Measurements from ENCODE around the gene APBB1.

APBB1 gene

DNA sequence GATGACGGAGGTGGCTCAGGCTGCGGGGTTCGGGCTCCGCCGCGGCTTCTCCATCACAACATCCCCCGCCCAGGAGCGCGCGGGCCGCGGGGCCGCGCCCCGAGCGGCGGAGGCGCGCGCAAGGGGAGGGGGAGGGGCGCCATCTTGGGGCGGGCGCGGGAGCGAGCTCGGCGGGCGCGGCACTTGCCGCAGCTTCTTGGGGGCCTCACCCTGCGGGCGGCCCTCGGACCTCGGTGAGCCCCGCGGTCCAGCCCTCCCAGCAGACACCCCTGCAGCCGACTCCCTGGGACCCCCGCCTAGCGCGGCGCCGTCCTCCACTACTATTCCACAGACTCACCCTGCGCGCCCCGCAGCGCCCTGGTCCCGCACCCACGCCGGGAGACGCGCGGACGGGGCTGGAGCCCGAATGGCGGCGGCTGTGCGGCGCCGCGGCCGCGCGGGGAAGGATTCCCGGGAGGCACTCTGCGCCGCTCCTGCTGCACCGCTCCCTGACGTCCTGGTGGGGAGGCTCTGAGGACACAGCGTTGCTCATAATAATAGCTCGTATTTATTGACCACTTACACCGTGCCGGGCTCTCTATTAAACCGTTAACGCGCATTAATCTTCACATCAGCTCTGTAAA lies at the start of gene APBB1:
Gene APBB1 (minus strand): TSS at position 86 of the 623 bp plus-strand sequence. CDS start 7,747 bp downstream, outside the sequence.
- no peak for FAIRE-seq

DNA sequence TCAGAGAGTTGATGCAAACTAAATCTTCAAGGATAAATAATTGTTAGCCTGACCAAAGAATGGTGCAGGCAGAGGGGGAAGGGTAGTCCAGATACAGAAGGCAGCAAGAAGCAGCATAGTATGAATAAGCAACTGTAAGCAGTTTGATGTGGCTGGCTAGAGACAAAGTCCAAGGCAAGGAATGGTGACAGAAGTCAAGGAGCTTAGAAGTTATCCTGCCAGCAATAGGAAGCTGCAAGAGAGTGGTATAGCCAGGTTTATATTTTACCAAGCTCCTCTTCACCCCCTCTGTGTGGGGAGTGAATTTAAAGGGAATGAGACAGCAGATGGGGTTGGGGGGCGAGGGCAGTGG lies 40.2 kb upstream of the APBB1 start:
- FAIRE-seq: no peak

DNA sequence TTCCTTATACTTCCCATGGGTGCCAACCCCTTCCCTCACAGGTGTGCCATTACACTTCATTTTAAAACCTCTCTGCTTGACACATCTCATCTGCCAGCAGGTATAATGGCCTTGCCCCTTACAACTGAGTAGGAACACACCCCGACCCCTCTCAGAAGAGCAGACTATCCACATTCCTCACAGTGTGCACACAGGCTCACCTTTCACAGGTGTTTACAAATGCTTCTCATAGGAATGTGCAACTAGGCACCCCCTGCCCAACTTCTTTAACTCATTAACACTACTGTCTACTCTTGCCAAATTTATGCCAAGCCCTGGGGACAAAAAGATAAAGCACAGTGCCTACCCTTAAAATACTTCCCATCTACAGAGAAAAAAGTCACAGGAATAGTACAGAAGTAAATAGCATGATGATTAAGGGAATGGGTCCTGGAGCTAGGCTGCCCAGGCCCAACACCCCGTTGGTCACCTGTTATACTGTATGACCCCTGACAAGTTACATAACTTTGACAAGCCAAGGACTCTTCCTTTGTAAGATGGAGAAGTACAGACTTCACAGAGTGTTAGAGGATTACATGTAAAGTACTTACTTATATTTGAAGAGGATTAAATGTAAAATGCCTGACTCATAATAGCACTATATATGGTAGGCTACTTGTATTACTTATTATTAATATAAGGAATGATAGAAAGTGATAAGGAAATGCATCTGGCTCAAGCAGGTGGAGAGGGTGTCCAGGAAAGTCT lies 39.6 kb upstream of the APBB1 start:
- FAIRE-seq: no peak

DNA sequence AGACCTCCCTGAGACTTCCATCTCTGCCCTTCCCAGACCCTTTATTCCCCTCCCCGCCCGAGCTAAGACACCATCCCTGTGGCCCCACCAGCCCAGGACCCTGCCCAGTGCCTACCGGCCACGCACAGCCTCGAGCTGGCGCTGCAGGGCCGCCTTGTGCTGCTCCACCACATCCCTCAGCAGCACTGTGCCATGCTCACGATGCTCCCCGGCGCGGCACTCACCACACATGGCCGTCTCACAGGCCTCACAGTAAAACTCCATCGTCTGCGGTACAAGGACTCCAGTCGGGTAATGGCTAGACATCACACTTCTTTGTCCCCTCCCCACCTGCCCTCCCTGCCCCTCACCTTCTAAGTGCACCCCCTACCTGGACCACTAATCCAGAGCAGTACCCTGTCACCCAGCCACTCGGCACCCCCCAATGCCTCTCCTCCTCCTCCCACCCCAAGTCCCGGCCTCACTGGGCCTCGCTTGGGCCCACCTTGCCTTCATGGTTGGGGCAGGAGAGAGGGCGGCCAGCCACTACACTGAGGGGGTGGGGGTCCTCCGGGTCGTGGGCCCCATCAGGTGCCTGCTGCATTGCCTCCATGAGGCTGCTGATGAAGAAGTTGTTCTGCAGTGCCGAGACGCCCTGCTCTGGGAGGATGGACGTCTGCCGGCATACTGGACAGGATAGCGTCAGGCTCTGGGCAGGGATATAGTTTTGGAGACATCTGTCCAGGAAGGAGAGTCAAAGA lies 38.9 kb upstream of the APBB1 start:
- no peak for FAIRE-seq

DNA sequence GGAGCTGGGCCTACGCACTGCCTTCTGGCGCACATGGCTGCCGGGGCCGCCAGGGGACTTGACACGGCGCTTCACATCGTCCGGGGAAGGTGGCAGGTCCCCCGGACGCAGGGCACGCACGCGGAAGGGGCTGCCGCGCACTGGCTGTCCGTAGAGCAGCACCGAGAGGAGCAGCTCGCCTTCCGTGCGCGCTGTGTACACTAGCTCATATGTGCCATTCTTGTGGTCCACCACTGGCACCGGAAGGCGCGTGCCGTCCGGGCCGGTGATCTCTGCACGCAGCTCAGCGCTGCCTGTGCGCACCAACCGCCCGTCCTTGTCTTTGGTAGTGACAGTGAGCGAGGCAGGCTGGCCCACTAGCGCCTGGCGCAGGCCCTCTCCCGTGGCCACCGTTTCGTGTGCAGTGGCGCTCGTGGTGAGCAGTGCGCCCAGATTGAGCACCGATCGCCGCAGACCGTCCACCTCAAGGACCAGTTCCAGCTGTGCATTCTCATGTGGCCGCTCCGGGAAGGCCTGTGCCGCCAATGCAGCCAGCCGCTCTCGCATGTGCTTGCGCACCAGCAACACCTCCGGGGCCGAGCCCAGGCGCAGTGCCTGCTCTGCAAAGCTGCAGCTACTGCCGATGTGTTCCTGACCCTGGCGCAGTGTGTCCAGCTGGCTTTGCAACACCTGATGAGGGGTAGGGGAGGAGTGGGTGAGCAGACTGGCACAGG lies 37.6 kb upstream of the APBB1 start:
- FAIRE-seq: no peak

DNA sequence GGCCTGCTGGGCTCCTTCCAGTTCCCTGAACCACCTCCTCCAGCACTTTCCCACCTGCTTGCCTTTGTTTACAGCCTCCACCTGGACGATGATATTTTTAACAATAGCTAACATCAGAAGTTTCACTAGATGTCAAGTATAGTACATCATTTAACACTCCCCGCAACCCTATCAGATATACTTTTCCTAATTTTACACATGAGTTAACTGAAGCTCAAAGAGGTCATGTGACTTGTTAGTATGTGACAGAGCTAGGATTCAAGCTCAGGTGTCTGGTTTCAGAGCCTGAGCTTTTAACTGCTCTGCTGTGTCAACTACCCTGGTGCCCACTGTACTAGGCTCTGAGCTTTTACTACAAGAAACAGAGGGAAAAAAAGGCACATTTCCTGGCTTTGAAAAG lies 36.2 kb upstream of the APBB1 start:
- FAIRE-seq: no peak

DNA sequence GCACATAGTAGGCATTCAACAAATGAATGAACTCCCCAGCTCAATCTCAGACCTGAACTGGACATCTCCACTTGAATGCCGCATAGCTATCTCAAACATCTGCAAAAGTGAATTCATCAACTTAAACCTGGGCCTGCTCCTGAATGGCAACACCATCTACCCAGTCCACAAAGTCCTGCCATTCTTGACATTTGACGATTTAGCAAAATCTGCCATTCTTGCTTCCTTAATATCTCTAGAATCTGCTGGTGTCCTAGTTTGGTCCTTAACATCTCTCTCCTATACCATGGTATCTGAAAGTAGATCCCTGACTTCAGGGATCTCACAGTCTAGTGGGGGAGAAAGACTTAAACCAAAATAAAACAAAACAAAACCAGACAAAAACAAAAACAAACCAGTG lies 34.3 kb upstream of the APBB1 start:
- FAIRE-seq: no peak

DNA sequence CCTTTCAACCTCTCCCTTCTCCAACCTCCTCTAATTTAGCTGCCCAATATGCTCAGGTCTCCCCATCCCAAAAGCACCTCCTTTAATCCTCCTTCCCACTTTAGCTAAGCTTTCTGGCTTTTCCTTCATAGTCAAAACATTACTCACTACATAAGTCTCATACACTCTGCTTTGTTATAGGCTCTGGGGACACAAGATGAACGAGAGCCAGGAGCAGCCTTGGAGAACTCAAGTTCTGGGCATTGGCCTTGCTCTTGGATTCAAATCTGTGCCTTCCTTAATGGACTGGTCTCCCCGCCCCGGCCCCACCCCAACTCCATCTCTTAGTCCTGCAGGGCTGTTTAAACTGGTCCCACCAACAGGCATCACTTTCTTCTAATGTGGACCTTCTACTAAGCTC lies 33.3 kb upstream of the APBB1 start:
- no peak for FAIRE-seq

DNA sequence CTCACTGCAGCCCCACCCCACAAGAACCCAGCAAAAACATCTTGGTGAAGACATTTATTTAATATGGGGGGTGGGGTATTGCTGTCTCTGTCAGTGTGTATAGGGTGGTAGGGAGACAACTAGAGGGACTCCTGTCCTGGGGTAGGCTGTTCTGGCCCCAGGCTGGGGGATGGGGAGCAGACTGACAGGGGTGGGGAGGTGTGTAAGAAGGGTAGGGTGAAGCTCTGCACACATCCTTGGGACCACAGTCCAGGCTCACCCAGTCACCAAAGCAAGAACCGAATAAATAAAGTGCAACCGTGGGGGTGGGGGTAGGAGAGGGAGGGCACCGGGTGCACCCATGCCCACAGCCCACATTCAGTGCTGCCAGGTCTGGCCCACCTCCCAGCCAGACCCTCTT lies 29.7 kb upstream of the APBB1 start:
- FAIRE-seq: no peak

DNA sequence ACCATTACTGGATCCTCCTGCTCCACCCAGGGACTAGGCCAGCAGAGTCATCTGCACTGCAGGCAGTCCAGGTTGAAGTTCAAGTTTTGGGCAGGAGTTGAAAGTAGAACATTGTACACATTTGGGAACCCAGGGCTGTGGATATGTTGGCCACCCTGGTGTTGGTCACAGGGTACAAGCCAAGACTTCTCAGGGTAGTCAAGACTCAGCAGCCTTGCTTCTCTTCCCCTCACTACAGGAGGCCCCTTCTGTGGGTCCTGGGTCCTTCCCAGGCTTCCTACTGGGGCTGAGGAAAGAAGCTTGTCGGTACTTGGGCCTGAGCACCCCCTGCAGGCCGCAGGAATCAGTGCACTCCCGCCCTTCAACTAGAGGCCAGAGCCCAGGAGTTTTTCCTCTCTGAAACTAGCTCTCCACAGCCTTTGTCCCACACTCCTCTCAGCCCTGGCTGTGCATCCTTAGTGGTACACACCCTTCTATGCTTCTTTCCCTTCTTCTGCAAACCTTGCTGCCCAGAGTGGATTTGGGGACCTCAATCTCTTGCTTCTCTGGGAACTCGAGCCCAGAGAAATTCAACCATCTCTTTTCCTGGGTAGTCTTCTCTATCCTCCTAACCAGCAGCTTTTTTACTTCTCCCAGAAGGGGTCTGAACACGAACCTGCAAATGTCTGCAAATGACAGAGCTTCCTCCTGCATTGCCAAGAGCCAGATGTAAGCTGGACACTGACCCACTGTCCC lies 24.5 kb upstream of the APBB1 start:
- FAIRE-seq: no peak

DNA sequence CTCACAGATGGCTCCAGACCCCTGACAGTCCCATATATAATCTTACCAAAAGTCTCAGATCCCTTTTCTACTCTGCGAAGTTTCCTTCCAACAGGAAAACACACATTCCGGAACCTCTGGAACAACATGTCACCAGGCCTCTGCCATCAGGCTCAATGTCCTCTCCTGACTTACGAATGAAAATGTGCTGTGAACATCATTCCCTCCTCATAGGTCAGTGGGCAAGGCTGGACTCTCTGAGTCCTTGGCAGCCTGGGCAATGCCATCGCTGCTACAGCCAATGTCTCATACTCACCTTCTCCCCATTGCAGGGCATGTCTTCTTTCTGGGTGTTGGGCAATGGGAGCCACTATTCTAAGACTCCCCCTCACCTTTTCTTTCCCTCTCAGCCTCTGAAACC lies 23.5 kb upstream of the APBB1 start:
- FAIRE-seq: no peak

DNA sequence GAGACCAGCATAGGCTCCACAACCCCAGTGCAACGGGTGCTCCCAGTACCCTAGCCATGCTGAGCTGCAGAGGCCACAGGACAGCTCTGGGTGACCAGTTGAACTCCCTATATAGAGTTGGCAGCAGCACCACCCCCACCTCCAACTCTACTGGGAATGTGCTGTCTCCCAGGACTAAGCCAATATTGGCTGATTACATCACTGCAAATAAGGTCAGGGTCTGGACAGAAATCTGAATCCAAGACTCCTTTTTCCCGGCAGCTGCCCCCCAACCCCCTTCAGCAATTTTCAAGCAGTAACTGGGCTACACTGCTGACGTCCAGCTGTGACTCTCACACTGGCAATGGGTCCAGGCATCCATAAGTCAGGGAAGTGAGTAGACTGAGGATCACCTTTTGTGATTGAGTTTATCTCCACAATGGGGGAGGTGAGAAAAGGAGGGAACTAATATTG lies 22.0 kb upstream of the APBB1 start, which contains the start of gene HPX:
Gene HPX (minus strand): TSS at position 82 of the 453 bp plus-strand sequence. CDS start 24 bp downstream, at position 58.
- no peak for FAIRE-seq

DNA sequence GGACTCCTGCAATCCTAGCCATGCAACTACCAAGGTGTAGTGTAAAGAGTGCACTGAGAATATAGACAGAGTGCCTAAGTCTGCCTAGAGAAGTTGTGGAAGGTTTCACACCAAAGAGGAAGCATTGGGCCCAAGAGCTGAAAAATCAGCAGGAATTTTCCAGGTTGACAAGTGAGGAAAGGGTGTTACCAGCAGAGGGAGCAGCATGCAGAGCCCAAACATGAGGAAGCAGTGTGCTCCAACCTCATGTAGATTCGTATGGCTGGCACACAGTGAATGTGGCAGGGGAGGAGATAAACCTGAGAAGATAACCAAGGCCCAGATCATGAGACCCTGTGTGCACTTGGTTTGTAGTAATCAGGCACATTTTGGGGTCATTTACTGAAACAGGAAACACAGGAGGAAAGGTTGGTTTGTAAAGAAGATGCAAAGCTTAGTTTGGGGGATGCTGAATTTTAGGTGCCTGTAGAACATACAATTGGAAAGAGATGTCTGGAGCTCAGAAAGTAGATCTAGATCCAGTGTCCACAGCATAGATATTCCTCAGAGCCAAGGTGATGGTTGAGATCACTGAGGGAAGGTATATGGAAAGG lies 20.2 kb upstream of the APBB1 start:
- FAIRE-seq: no peak

DNA sequence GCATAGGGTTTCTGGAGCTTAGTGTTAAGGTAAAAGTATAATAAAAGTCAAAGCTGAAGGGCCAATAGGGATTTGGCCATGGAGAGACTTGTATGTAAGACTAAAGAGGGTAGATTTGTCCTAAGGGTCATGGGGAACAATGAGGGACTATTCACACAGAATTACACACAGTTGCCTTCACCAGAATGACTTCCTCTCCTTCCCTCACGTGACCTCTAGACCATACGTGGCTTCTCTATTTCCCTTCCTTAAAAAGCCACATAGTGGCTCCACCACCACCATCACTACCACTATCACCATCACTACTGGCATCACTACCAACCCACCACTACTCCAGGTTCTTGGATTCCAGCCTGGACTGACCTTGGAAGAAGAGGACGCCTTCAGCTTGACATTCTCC lies 19.1 kb upstream of the APBB1 start:
- no peak for FAIRE-seq

DNA sequence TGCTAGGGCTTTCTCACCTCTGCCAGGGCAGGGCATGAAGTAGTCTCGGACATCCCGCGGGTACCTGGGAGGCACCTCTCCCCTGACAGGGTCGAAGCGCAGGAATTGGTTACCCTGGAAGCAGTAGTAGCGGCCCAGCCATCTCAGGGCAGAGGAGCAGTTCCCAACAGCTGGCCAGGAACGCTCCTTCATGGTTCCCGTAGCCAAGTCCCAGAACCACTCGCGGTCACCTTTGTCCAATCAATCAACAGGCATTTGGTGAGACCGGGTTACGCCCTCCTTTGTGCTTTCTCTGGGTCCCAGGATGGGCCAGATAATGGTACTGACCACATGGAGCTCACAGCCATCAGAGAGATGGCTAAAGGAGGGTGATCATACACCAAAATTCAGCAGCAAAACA lies 18.5 kb upstream of the APBB1 start:
- no peak for FAIRE-seq

DNA sequence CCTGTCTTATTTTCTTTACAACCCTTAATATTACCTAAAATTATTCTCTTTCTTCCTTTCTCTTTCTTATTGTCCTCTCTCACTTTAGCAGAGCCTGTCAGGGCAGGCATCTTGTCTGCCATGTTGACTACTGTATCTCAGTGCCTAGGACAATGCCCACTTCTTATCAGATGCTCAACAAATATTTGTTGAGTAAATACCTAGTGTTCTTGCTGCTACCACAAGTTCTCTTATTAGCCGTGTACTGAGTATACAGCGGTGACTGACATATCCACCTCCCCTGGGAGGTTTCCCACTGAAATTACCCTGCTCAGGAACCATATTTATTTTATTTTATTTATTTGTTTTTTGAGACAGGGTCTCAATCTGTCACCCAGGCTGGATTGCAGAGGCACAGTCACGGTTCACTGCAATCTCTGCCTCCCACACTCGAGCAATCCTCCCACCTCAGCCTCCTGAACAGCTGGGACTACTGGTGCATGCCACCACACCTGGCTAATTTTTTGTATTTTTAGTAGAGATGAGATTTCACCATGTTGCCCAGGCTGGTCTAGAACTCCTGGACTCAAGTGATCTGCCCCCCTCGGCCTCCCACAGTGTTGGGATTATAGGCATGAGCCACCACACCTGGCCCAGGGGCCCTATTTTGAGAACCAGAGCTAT lies 15.2 kb upstream of the APBB1 start:
- FAIRE-seq: no peak

DNA sequence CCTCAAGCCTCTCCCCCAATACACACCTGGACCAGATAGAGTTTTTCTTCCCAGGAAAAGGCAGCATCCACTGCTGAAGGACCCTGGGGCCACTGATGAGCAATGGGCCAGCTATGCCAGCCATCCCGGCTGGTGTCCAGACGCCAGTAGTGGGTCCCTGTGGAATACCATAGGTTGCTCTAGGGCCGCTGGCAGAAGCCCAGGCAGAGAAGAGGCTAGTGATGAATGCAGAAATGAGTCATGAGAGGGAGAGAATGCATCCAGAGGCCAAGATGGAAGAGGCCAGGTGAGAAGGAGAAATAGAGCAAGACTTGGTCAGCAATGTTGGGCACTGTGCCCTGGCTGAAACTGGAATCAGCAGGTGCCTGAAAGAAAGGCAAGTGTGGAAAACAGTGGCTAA lies 13.0 kb upstream of the APBB1 start:
- FAIRE-seq: no peak

DNA sequence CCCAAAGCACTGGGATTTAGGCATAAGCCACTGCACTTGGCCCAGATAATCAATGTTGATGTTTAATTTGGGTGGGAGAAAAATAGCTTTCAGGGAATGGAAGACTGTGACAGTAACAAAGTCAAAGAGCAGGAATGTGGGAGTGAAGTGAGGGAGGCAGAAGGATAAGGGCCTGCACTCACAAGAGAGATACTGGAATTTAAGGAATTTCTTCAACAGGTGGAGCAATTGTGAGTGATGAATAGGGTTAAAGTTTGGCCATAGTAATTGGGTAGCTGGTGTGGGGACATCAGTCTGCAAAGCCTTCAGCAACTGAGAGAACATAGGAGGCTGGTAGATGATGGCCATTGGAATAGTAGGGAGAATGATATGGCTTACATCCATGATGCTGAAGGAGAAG lies 8.6 kb upstream of the APBB1 start:
- no peak for FAIRE-seq

DNA sequence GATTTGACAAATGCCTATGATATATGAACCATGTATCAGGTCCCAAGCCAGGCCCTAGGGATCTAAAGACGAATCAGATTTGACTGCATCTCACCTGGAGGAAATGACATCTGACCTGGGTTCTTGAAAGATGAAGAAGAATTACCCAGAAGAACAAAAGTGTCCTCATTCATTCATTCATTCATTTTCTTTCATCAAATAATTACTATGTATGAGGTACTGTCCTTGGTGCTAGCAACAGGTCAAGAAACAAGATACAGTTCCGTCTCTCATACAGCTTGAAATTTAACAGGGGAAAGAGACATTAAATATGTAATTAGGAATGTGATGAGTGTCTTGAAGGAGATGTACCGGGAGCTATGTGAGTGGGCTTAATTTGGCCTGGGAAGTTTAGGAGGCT lies 1.8 kb upstream of the APBB1 start:
- no peak for FAIRE-seq

DNA sequence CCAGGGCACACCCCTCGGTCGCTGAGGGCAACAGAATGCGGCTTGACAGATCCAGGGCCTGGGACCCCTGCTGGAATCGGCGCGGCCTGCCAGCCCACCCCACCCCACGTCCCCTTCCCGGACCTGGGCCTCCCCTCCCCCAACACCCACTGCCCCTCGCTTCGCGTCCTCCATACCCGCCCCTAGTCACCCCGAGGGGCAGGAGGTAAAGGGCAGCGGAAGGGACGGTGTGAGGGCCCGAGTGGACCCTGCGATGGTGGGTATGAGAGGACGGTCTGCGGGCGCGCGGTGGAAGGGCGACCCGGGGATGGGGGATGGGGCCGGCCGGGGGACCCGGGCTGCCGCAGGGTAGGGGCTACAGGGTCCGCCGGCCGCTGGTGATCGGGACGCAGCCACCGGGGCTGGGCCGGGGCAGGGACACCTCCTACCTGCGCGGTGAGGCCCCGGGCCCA lies 311 bp downstream of the APBB1 start:
- FAIRE-seq: no peak

DNA sequence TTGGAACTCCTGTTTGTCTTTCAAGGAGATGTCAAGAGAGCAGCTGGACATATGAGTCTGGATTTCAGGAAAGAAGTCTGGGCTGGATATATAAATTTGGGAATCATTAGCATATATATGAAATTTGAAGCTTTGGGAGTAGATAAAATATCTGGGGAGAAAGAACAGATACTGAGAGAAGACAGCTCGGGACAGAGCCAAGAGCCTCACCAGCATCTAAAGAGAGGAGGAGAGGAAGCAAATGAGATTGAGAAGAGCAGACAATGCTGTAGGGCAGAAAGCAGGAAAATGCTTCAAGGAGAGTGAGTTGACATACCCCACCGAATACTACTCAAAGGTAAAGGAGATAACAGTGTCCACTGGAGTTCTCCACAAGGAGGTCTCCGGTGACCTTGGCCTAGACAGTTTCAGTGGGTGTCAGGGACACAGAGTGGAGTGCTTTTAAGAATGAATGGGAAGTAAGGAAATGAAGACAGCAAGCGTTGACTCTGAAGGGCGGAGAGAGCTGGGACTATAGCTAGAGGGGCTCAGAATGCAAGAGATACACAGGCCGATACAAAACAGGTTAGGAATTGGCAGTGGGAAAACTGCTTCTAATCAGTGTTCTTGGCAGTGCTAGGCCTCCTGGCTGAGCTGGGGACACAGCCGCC lies 862 bp downstream of the APBB1 start:
- no peak for FAIRE-seq
